IPS-18a (cell line): ENCODE data around the gene HMX1.

ENCODE experiments used
- H3K27ac ChIP-seq: one replicate; pipeline ENCODE4 v1.5.1; 2013; ENCODE audit warnings: low read length
- H3K27me3 ChIP-seq: one replicate; pipeline ENCODE4 v1.6.1; 2013; ENCODE audit warnings: mild to moderate bottlenecking, low read length; ENCODE audit not compliant: control insufficient read depth, insufficient read depth
- H3K36me3 ChIP-seq: one replicate; pipeline ENCODE4 v1.6.1; 2013; ENCODE audit warnings: low read depth, low read length; ENCODE audit not compliant: control insufficient read depth
- H3K4me1 ChIP-seq: one replicate; pipeline ENCODE4 v1.6.1; 2013; ENCODE audit warnings: low read depth, low read length; ENCODE audit not compliant: control insufficient read depth
- H3K4me3 ChIP-seq: one replicate; pipeline ENCODE4 v1.5.1; 2013; ENCODE audit warnings: low read length
- H3K9ac ChIP-seq: one replicate; pipeline ENCODE4 v1.6.1; 2013; ENCODE audit warnings: mild to moderate bottlenecking, low read length, moderate library complexity
- H3K9me3 ChIP-seq: one replicate; pipeline ENCODE4 v1.6.1; 2013; ENCODE audit warnings: low read depth, low read length; ENCODE audit not compliant: control insufficient read depth

HMX1 gene

DNA sequence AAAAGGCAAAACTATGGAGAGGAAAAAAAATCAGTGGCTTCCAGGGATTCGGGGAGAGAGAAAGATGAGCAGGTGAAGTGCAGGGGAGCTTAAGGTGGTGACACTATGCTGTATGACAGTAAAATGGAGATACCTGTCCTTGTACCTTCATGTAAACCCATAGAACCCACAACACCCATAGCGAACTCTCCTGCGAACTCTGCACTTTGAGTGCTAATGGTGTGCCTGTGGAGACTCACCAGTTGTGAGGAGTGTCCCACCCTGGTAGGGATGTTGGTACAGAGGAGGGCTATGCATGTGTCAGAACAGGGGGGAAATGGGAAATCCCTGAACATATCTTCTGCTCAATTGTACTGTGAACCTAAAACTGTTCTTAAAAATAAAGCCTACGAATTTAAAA, 42.8 kb downstream of the HMX1 start:
- Histone ChIP-seq H3K9ac (no peak overlapping the region), H3K4me3 (no peak overlapping the region), H3K27ac (no peak overlapping the region), H3K36me3 (no peaks in the 10 kb centered on the region), H3K4me1 (no peaks in the 10 kb centered on the region), H3K27me3 (no peaks in the 10 kb centered on the region), H3K9me3 (no peaks in the 10 kb centered on the region)

DNA sequence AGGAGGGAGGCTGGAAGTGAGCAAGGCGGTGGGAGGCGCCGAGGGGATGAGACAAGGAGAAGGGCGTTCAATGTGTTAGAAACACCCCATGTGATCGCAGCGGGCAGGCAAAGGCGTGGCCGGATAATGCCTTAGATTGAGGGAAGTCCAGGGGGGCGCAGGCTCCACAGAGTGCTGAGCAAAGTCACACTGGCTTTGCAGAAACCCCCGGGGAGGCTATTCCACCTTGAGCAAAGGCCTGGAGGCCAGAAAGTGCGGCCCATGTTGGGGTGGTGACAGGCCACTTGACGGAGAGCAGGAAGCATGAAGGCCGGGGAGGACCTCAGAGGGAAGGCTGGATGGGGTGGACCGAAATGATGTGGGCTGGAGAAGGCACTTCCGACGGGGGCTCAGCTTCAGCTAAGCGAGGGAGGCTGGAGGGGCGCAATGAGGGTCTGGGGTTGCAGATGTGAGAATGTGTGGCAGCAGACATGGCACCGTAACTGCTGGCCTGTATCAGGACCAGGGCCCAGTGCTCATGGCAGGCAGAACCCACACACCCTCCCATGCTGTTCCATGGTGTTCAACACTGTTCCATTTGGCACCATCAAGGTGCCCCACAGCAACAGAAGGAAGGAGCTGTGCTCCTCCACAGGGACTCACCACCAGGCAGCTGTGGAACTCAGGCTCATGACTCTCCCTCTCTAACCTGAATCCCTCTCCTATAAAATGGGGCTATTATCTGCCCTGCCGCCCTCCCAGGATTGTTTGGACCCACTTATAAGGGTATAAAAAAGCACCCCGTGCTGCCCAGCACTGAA, 50.3 kb downstream of the HMX1 start:
- no peaks in the 10 kb centered on the region for H3K27me3 ChIP-seq
- H3K36me3 ChIP-seq, result no peaks in the 10 kb centered on the region
- no peak overlapping the region for H3K9ac ChIP-seq
- no peaks in the 10 kb centered on the region for H3K9me3 ChIP-seq
- no peak overlapping the region for H3K4me3 ChIP-seq
- H3K27ac ChIP-seq, result no peak overlapping the region
- no peaks in the 10 kb centered on the region for H3K4me1 ChIP-seq

DNA sequence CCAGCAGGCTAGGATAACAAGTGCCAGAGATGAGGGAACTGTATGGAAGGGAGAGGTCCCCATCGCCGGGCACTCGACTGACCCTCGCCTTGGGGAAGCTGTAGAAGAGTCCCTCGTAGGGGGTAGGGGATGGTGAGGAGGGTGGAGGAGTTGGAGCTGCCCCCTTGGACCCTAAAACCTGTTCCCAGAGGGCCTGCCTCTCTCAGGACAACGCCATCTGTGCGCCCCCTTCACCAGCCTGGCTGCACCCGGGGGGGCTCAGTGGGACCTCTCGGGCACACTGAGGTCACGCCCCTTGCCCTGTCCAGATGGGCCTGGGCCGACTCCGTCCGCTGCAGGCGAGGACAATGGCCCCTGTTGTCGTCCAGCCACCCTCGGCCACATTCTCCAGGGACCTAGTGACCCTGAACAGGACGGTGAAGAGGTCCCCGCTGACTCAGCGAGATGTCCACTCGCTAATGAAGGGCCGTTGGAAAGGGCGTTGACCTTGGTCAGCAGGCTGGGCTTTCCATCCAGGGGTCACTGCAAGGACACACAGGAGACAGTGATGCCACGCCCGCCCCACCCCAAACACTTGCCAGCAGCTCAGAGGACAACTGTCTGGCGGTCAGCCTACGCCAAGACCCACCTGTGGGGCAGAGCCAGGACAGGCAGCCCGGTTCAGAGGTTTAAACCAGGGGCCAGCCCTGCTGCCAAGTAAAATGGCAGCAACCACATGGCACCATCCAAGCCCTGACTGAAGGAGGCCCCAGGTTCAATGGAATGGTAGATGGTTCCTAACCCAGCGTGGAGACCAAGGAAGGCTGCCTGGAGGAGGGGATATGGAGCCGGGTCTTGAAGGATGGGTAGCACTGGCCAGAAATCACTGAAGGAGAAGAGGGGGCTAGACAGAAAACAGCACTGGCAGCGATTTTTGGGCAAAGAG, 51.2 kb downstream of the HMX1 start:
- H3K4me1 ChIP-seq, result no peaks in the 10 kb centered on the region
- H3K9me3 ChIP-seq, result no peaks in the 10 kb centered on the region
- H3K4me3 ChIP-seq, result no peak overlapping the region
- H3K27me3 ChIP-seq, result no peaks in the 10 kb centered on the region
- no peak overlapping the region for H3K9ac ChIP-seq
- no peaks in the 10 kb centered on the region for H3K36me3 ChIP-seq
- no peak overlapping the region for H3K27ac ChIP-seq

DNA sequence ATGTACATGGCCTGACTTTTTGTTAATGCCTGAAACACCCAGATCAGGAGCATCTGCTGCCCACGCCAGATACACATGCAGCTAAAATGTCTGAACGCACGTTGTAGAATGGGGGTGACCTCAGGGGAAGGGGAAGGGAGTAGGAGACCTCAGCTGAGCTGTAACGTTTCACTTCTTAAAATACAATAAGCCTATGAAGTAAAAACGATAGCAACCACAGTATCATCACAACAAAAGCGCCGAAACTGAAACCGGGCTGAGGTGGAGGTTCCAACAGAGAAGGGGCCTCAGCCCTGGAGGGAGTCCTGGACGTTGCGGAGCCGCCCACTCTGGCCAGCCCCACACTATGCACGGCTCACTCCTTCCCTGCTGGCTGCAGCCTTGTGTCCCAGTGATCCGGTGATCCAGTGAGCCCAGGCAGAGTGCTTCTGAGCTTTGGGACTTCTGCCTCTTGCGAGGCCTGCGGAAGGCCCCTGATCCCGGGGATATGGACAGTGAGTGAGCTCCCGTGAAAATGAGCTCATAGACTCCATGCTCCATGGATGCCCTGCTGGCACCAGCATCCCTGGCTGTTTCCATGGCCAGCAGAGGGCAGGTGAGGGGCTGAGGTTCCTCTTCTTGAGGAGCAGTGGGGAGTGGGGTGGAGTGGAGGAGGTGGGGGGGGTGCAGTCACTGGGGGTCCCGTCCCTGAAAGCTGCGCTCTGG, 52.0 kb downstream of the HMX1 start:
- H3K9me3 ChIP-seq, result no peaks in the 10 kb centered on the region
- no peaks in the 10 kb centered on the region for H3K27me3 ChIP-seq
- H3K27ac ChIP-seq, result no peak overlapping the region
- H3K36me3 ChIP-seq, result no peaks in the 10 kb centered on the region
- H3K9ac ChIP-seq, result no peak overlapping the region
- no peak overlapping the region for H3K4me3 ChIP-seq
- H3K4me1 ChIP-seq, result no peaks in the 10 kb centered on the region

DNA sequence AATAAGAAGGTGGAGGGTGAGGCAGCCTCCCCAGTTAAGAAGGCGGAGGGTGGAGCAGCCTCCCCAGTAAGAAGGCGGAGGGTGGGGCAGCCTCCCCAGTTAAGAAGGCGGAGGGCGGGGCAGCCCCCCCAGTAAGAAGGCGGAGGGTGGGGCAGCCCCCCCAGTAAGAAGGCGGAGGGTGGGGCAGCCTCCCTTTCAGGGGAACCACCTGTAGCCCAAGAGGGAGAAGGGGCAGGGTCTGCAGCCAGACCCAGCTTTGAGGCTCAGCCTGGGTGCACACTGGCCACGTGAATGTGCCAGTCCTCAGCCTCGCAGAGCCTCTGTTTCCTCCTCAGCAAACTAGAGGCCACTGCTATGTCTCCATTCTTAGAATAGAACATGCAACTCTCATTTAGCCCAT, 52.6 kb downstream of the HMX1 start:
- no peaks in the 10 kb centered on the region for H3K36me3 ChIP-seq
- H3K4me1 ChIP-seq, result no peaks in the 10 kb centered on the region

DNA sequence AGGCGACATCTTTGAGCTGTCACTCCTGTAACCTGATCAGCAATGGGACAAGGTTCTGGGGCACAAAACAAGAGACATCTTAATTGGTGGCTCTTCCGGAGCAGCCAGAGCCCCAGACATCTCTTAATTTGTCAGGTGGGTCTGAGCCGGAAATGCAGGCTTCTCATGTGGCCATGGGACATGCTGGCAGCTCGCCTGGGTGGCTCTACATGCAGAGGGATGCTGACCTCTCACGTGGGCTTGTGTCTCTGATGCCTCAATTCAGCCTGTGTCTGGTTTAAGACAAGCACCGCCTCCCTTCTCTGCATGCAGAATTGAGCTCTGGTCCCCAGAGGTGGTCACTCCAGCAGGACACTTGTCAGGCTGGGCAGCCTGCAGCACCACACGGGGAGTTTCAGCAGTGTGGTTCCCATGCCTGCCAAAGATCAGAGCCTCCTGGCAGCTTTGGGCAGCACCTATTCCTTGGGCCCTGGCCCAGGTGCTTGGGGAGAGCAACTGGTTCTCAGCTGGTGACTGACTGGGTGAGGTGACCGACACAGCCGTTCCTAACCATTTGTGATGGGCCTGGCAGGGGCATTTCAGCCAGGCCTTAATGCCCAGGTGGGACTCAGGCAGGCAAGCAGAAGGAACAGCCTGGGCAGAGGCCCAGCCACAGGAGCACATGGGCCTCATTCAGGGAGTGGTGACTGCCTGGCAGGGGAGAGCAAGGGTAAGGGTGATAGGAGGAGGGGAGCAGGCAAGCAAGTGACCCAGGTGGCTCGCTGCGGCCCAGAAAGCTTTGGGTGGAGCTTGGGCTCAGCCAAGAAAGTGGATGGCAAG, 53.4 kb downstream of the HMX1 start:
- no peaks in the 10 kb centered on the region for H3K4me1 ChIP-seq
- H3K27ac ChIP-seq, result no peak overlapping the region
- no peaks in the 10 kb centered on the region for H3K27me3 ChIP-seq
- no peak overlapping the region for H3K4me3 ChIP-seq
- H3K36me3 ChIP-seq, result no peaks in the 10 kb centered on the region
- H3K9me3 ChIP-seq, result no peaks in the 10 kb centered on the region
- H3K9ac ChIP-seq, result no peak overlapping the region

More for the DNA sequence above, 52.6 kb downstream of the HMX1 start:
- Histone ChIP-seq H3K9me3 (no peaks in the 10 kb centered on the region), H3K27ac (no peak overlapping the region), H3K9ac (no peak overlapping the region), H3K4me3 (no peak overlapping the region), H3K27me3 (no peaks in the 10 kb centered on the region)

DNA sequence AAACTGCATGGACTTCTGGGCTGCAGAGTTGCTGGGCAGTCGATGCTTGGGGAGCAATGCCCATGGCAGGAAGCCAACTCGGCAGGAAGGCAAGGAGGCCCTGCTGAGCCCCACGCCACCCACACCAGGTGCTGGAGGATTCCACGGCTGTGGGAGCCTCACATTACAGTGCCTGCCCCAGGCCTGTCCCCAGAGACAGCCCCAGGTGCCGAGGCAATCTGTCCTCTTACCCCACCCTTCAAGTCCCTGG, 53.9 kb downstream of the HMX1 start:
- H3K9ac ChIP-seq, result no peak overlapping the region

DNA sequence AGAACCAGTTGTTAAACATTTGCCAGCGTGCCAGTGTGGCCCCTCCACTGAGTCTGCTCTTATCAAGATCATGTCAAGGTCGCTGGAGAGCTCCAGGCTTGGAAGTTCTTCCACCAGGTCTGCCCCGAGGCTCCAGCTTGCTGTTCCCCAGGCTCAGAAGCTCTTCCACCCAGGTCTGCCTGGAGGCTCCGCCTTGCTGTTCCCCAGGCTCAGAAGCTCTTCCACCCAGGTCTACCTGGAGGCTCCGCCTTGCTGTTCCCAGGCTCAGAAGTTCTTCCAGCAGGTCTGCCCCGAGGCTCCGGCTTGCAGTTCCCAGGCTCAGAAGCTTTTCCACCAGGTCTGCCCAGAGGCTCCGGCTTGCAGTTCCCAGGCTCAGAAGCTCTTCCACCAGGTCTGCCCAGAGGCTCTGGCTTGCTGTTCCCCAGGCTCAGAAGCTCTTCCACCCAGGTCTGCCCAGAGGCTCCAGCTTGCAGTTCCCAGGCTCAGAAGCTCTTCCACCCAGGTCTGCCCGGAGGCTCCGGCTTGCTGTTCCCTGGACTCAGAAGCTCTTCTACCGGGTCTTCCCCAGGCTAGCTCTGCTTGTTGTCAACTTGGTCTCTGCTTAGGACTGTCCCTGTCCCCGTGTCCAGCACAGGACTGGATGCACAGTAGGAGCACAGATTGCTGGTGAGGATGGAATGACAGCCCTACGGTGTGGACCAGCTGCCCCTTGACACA, 54.4 kb downstream of the HMX1 start:
- no peak overlapping the region for H3K9ac ChIP-seq
- H3K9me3 ChIP-seq, result no peaks in the 10 kb centered on the region
- no peak overlapping the region for H3K4me3 ChIP-seq
- no peaks in the 10 kb centered on the region for H3K36me3 ChIP-seq
- no peaks in the 10 kb centered on the region for H3K27me3 ChIP-seq
- no peaks in the 10 kb centered on the region for H3K4me1 ChIP-seq
- no peak overlapping the region for H3K27ac ChIP-seq

More for the DNA sequence above, 53.9 kb downstream of the HMX1 start:
- H3K4me3 ChIP-seq, result no peak overlapping the region
- H3K36me3 ChIP-seq, result no peaks in the 10 kb centered on the region
- no peaks in the 10 kb centered on the region for H3K4me1 ChIP-seq
- no peaks in the 10 kb centered on the region for H3K9me3 ChIP-seq
- no peaks in the 10 kb centered on the region for H3K27me3 ChIP-seq
- no peak overlapping the region for H3K27ac ChIP-seq
